Measurements from ENCODE around the gene TFDP3.

GRCh38 chrX:133265331-133265730 is 47.2 kb upstream of the TFDP3 start:
- TF ChIP-seq POLR2A (IDR thresholded peaks at IDR 0.05) (no peak), CTCF (IDR thresholded peaks at IDR 0.05) (no peak)

Measured in Peyer's patch (tissue), 4 donors.